B cell (primary cell): Measurements from ENCODE around the gene RANBP10.

Experiments
- EZH2 ChIP-seq: IDR thresholded peaks from 2 replicates; pipeline ENCODE4 v1.6.1; 2012; ENCODE audit warnings: borderline replicate concordance, low read depth, mild to moderate bottlenecking, moderate library complexity, low read length; ENCODE audit not compliant: insufficient read depth, poor library complexity, severe bottlenecking
- TF ChIP-seq, protein P1 (sequence below): fragments of 200-600 bp; IDR thresholded peaks from one replicate; pipeline ENCODE4 v1.8.0; 2022; ENCODE audit warnings: antibody characterized with exemption, mild to moderate bottlenecking

DNA sequence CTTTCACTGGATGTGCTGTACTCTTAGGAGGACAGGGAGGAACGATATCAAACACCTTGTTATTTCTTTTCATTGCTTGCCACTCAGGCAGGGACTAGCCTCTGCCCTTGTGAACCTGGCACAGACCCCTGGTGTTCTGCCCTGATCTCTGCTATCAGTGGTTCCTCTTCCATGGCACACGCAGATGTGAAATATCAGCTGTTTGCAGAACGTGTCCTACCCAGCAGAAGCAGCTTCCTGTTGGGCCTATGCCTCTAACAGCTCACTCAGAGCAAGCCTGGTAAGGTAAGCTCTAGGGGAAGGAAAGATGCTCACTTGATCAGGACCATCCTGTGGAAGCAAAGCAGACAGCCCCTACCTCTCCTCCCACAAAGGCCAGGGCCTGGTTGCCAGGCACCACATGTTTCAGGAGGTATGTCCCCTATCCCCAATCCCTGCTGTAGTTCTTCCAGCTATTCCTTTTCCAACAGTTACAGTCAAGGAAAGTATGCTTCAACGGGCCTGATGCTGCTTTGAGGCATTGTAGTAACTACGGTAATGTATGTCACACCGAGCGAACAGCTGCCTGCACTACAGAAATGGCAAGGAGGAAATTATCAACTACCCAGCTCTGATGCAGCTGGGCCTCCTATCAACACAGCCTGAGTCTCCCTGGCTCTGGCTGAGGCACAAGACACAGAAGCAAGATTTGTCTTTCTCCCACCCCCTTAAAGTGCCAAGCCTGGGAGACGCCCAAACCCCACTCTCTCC lies 46.0 kb downstream of the RANBP10 start:
- TF ChIP-seq, protein P1, sequence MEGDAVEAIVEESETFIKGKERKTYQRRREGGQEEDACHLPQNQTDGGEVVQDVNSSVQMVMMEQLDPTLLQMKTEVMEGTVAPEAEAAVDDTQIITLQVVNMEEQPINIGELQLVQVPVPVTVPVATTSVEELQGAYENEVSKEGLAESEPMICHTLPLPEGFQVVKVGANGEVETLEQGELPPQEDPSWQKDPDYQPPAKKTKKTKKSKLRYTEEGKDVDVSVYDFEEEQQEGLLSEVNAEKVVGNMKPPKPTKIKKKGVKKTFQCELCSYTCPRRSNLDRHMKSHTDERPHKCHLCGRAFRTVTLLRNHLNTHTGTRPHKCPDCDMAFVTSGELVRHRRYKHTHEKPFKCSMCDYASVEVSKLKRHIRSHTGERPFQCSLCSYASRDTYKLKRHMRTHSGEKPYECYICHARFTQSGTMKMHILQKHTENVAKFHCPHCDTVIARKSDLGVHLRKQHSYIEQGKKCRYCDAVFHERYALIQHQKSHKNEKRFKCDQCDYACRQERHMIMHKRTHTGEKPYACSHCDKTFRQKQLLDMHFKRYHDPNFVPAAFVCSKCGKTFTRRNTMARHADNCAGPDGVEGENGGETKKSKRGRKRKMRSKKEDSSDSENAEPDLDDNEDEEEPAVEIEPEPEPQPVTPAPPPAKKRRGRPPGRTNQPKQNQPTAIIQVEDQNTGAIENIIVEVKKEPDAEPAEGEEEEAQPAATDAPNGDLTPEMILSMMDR = no peak
- no peak for TF ChIP-seq EZH2
